ENCODE measurements around the gene MAGI2. TPM values are rescaled to one million over a fixed set of nuclear protein-coding genes. Genes with fewer than 3 reads are reported as not detected.

Gene MAGI2
- total RNA-seq, 1 experiment from 2014 or later = 14.3 TPM

GRCh38 chr7:79381921-79382320 lies 71.5 kb downstream of the MAGI2 start:
- DNase-seq = no peak
- H3K27me3 ChIP-seq (ENCODE audit: insufficient read depth, low read length) = no peaks in the 10 kb centered on the region
- TF ChIP-seq CTCF (conservative IDR thresholded peaks at IDR 0.05) = no peak
- H2BK5ac ChIP-seq (ENCODE audit: insufficient read length, low read length) = no peak overlapping the region
- H3T11ph ChIP-seq (ENCODE audit: low read length) = no peak overlapping the region
- no peak overlapping the region for H3K9ac ChIP-seq (ENCODE audit: extremely low read depth, insufficient read length, low read length)
- H4K20me1 ChIP-seq (ENCODE audit: control insufficient read depth, insufficient read depth, insufficient read length) = no peaks in the 10 kb centered on the region
- no peak overlapping the region for H3K27ac Mint-ChIP-seq
- no peak overlapping the region for H2AK5ac ChIP-seq (ENCODE audit: insufficient read length, low read length)
- no peak overlapping the region for H4K8ac ChIP-seq (replicated peaks; ENCODE audit: insufficient read length, low read depth, low read length)
- H3K14ac ChIP-seq (ENCODE audit: insufficient read depth, low read length) = no peak overlapping the region
- no peaks in the 10 kb centered on the region for H3K79me2 ChIP-seq (ENCODE audit: insufficient read depth, low read length)
- H3K18ac ChIP-seq (ENCODE audit: insufficient read length, low read depth, low read length) = no peak overlapping the region
- no peak overlapping the region for H2BK20ac ChIP-seq (ENCODE audit: low read depth, low read length, poor library complexity, severe bottlenecking)
- no peaks in the 10 kb centered on the region for H3K79me1 ChIP-seq (ENCODE audit: insufficient read depth, low read depth, low read length, poor library complexity, severe bottlenecking)
- H4K5ac ChIP-seq (ENCODE audit: insufficient read length, low read depth, low read length) = no peak overlapping the region
- no peak overlapping the region for H2AFZ ChIP-seq (ENCODE audit: low read length)
- no peak overlapping the region for H4K91ac ChIP-seq (ENCODE audit: insufficient read length, low read depth, low read length)
- no peak overlapping the region for H3K56ac ChIP-seq (ENCODE audit: insufficient read length, low read depth, low read length)
- H2BK15ac ChIP-seq (ENCODE audit: low read depth, low read length) = no peak overlapping the region
- no peaks in the 10 kb centered on the region for H3K9me3 Mint-ChIP-seq
- no peak overlapping the region for H3K23ac ChIP-seq (ENCODE audit: insufficient read length, low read depth, low read length)
- no peak overlapping the region for H2BK120ac ChIP-seq (ENCODE audit: low read depth, low read length, poor library complexity, severe bottlenecking)
- H3K23me2 ChIP-seq (ENCODE audit: insufficient read length, low read depth, low read length, poor library complexity, severe bottlenecking) = no peaks in the 10 kb centered on the region
- no peak overlapping the region for H3K27ac ChIP-seq (ENCODE audit: insufficient read length, low read depth, low read length)
- H3K9me3 ChIP-seq (ENCODE audit: control insufficient read depth, low read depth, low read length) = no peaks in the 10 kb centered on the region
- H3K27me3 Mint-ChIP-seq (ENCODE audit: low read depth) = no peaks in the 10 kb centered on the region
- H3K4ac ChIP-seq (ENCODE audit: low read depth, low read length) = no peak overlapping the region
- no peak overlapping the region for H2BK12ac ChIP-seq (ENCODE audit: insufficient read length, low read depth, low read length)
- H3K4me2 ChIP-seq (ENCODE audit: insufficient read depth, insufficient read length, low read length) = no peak overlapping the region
- no peak overlapping the region for H3K4me3 Mint-ChIP-seq
- H3K4me1 ChIP-seq (ENCODE audit: insufficient read depth, low read length) = no peaks in the 10 kb centered on the region
- no peaks in the 10 kb centered on the region; a peak in 1 of 4 replicates for H3K4me1 Mint-ChIP-seq
- no peaks in the 10 kb centered on the region for H3K36me3 Mint-ChIP-seq (ENCODE audit: insufficient read depth in 1 of 3, low read depth in 3 of 3)
